Spleen (tissue), 7 donors: Measurements from ENCODE around the gene GRAPL.
"Not testable (repeated sequence)": the region's sequence is repeated elsewhere in the genome, so short reads cannot be mapped to it uniquely, and the experiment has no call there.

ENCODE experiments used
- POLR2AphosphoS5 ChIP-seq, 3 donors: sonication (generic); formaldehyde crosslinking; IDR thresholded peaks; one replicate each; pipeline ENCODE4 v1.5.1; 2017; ENCODE audit warnings: antibody characterized with exemption in 3 of 3
- TF ChIP-seq, protein P1 (sequence below), 11 experiments: fragments of 200-600 bp in 7 of 11; fragments of 450-650 bp in 4 of 11; sonication (generic) in 4 of 11; IDR thresholded peaks in 8 of 11; conservative IDR thresholded peaks in 3 of 11; 1 replicate in 7 of 11; 2 replicates in 4 of 11; pipeline versions ENCODE4 v1.4.0 to v1.8.0; 2016 to 2021; ENCODE audit warnings: antibody characterized with exemption in 11 of 11, inconsistent platforms in 4 of 11, mild to moderate bottlenecking in 1 of 11
- donor health status: DM: no; HTN: no; CAD: no; lungs with moderate emphysema.
- donor health status: DM: no; HTN: no; CAD: no.
- donor health status: DM: no; HTN: no; CAD: no.

DNA sequence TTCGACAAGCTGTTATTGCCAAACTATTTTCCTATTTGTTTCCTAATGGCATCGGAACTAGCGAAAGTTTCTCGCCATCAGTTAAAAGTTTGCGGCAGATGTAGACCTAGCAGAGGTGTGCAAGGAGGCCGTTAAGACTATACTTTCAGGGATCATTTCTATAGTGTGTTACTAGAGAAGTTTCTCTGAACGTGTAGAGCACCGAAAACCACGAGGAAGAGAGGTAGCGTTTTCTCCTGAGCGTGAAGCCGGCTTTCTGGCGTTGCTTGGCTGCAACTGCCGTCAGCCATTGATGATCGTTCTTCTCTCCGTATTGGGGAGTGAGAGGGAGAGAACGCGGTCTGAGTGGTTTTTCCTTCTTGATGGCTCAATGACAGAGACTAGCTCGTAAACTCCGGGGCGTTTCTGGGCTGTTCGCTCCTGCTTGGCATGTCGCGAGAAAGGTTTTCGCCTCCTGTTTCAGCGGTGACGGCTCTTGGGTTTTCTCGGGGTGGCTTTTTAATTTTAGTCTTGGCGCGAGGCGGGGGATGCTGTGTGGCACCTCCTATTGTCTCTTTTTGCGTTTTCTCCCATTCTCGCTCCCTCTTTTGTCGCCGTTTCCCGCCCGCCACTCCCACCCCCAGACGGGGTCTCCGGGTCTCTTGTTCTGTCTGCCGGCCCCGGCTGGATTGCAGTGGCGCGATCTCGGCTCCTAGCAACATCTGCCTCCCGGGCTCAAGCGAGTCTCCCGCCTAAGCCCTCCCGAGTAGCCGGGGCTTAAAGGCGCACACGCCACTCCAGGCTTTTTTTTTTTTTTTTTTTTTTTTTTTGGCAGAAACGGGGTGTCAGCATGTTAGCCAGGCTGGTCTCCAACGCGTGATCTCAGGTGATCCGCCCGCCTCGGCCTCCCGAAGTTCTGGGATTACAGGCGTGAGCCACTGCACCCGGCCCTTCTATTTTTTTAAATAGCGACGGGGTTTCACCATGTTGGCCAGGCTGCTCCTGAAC is 60.8 kb downstream of the GRAPL start:
- TF ChIP-seq, protein P1, sequence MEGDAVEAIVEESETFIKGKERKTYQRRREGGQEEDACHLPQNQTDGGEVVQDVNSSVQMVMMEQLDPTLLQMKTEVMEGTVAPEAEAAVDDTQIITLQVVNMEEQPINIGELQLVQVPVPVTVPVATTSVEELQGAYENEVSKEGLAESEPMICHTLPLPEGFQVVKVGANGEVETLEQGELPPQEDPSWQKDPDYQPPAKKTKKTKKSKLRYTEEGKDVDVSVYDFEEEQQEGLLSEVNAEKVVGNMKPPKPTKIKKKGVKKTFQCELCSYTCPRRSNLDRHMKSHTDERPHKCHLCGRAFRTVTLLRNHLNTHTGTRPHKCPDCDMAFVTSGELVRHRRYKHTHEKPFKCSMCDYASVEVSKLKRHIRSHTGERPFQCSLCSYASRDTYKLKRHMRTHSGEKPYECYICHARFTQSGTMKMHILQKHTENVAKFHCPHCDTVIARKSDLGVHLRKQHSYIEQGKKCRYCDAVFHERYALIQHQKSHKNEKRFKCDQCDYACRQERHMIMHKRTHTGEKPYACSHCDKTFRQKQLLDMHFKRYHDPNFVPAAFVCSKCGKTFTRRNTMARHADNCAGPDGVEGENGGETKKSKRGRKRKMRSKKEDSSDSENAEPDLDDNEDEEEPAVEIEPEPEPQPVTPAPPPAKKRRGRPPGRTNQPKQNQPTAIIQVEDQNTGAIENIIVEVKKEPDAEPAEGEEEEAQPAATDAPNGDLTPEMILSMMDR (IDR thresholded peaks at IDR 0.05 in 8 of 11, conservative IDR thresholded peaks at IDR 0.05 in 3 of 11), result not testable (repeated sequence)
- peak in 2 of 3 donors; percentile 70 to 97 for TF ChIP-seq POLR2AphosphoS5 (IDR thresholded peaks at IDR 0.05)
